HG03565 (cell line): Measurements from ENCODE around the gene CLIP1.

ENCODE experiments used
- ATAC-seq: cut with Tn5 transposase; IDR thresholded peaks from one replicate; pipeline ENCODE4 v1.9.1; 2021; ENCODE audit warnings: mild to moderate bottlenecking, moderate library complexity; ENCODE audit not compliant: unreplicated experiment

CLIP1 gene

DNA sequence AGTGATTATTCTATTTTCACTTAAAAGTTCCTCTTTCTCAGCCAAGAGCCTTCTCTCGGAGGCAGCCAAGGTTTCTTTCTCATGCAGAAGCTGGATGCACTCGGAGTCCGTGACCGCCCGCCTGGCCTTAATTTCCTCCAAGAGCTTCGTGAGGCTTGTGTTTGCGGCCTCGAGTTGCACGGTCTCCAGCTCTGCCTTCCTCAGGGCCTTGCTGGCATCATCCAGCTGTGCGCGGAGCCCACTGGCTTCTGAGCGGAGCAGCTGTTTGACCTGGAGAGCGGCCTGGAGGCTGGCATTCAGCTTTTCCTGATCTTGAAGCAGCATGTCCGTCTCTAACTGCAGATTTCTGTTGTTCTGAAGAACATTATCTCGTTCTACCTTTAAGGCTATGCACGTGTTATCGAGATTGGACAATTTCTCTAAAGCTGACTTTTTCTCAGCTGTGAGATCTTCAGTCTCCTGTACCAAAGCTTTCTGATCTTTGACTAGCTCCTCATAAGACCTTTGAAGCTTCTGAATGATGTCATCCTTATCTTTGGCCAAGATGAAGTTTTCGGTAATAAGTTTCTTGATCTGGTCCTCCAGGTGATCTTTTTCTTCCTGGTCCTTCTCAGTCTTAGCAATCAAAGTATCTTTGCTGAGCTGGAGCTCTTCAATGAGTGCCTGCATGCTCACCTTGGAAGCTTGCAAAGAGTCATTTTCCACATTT, 99.0 kb downstream of the CLIP1 start:
- ATAC-seq = no peak

GRCh38 chr12:122322501-122322900, 100.0 kb downstream of the CLIP1 start:
- ATAC-seq = no peak

DNA sequence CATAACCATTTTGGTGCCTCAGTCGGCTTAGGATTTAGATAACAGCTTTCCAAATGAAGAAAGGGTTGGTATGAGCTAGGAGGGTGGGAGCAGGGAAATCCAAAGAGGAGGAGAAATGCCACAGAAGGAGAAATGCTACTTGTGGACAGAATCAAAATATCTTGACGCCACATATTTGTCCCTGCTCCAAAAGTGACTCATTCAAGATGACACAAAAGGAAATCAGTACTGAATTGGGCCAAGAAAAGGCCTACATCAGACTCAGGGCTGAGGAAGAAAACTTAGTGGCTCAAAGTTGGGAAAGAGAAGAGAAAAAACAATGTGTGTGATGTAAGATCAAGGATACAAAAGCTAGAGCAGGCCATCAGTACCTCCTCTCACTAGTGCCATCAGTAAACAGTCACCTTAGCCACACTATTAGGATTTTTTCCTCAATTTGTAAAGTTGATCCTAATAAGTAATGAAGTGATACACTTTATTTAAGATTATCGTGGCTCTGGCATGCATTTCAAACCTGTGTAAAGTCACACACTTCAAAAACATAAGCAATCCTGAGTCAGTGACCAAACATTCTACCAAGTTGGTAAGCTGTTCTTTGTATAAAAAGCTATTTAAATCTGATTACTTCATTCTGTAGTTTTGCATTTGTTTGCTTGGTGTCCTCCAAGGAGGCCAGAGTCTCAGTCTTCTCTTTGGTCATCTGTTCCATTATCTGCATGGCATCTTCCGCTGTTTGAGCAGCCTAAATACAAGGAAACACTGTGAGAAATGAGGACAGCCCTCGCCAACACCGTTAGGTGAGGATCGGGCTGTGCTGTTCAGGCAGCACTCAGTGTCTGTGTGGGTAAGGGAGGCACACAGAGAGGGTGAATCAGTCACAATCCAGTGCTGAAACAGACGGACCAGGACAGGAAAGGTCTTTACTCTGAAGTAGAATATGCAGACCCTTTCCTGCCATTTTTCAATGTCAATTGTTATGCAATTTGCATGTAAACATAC, 103.6 kb downstream of the CLIP1 start:
- no peak for ATAC-seq

GRCh38 chr12:122312926-122313325, 109.5 kb downstream of the CLIP1 start:
- ATAC-seq = no peak

DNA sequence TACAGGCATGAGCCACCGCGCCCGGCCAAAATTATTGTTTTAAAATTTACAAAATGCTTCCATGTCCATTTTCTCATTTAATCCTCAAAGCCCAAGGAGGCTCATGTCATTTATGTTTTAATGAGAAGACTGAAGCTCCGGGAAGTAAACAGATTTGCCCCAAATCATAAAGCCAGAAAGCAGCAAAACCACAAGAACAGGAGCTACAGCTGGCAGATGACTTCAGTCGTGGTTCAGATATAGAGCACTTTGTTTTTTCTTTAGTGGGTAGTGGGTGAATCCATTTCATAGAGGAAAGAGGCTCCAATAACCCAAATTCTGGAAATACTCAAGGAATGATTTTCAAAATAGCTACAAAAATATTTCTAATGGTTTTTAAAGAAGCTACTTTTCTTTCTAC, 110.8 kb downstream of the CLIP1 start:
- no peak for ATAC-seq

- ATAC-seq = no peak
Measured at GRCh38 chr12:122310626-122311333, 111.7 kb downstream of the CLIP1 start.

- ATAC-seq = no peak
Measured at GRCh38 chr12:122309564-122310121, 112.8 kb downstream of the CLIP1 start.

GRCh38 chr12:122308811-122309210, 113.7 kb downstream of the CLIP1 start:
- ATAC-seq = no peak

DNA sequence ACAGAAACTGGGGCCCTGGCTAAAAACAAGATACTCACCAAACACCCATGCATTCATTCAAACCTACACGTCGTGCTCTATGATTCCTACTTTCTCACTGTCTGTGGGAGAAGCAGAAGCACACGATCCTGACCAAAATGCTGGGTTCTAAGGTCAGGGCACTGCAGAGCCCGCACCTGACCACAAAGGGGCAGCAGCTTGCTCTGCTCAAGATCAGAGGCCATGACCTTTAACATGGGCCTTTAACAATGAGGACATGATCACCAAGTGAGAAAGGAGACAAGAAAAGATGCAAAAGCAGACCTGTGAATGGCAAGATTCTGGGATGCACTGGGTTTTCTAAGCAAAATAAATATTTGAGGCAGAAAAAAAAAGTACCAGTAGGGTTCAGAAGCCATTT, 116.1 kb downstream of the CLIP1 start:
- ATAC-seq = no peak

GRCh38 chr12:122304924-122305323, 117.5 kb downstream of the CLIP1 start:
- no peak for ATAC-seq

- ATAC-seq = no peak
Measured at GRCh38 chr12:122303068-122303467, 119.4 kb downstream of the CLIP1 start.

DNA sequence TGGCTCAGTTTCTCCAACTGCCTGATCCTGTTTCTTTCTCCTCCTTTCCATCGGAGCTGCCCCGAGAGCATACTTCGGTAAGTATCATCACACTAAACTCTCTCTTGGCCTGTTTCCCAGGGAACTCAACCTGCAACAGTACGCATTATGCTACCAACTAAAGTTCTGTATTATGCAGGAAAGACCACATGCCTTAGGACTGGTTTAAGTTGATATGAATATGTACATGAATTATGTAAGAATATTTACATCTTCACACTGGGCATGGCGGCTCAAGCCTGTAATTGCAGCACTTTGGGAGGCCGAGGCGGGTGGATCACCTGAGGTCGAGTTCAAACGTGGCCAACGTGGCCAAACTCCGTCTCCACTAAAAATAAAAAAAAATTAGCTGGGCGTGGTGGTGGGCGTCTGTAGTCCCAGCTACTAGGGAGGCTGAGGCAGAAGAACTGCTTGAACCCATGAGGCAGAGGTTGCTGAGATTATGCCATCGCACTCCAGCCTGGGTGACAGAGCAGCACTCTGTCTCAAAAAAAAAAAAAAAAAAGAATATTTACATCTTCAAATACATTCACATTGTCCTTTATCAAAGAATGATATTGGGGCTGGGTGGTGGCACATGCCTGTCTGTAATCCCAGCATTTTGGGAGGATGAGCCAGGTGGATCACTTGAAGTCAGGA, 124.3 kb downstream of the CLIP1 start:
- ATAC-seq = no peak

DNA sequence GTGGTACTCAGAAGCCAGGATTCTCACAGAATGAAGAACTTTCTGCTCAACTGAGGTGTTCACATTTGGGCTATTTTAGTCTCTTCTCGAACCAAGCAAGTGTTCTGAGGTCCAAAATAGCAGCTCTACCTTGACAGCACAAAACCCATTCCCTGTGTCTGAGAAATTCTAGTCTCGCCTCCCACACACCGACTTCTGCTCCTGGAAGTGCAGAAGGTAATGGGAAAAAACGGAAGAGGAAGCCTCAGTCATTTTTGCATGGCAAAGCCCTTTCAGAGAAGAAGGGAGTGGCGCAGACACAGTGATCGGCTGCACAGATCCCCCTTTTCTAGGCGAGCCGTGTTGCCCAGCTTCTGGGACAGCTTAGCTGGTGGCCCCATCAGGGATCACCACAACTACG, 125.0 kb downstream of the CLIP1 start:
- no peak for ATAC-seq

DNA sequence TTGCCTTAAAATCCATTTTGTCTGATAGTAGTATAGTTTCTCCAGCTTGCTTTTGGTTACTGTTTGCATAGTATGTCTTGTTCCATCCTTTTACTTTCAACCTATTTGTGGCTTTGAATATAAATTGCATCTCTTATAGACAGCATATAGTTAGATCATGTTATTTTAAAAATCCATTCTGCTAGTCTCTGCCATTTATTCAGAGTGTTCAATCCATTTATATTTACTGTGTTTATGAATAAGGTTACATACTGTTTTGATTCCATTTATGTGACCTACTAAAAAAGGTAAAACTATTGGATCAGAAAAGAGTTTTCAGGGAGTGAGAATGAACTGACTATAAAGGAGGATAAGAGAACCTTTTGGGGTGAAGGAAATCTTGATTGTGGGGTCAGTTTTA, 126.6 kb downstream of the CLIP1 start:
- ATAC-seq = no peak

GRCh38 chr12:122293081-122293480, 129.4 kb downstream of the CLIP1 start:
- no peak for ATAC-seq

DNA sequence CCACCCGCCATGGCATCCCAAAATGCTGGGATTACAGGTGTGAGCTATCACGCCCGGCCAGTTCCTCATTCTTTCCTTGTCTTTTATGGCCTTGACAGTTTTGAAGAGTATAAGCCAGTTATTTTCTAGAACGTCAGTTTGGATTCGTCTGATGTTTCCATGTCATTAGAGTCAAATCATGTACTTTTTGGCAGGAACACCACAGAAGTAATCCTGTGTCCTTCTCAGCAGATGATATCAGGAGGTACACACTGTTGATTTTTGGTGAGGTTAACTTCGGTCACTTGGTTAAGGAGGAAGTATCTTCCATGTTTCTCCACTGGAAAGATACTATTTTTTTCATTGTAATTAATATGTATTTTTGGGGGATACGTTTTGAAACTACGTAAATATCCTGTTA, 131.0 kb downstream of the CLIP1 start:
- ATAC-seq = no peak

DNA sequence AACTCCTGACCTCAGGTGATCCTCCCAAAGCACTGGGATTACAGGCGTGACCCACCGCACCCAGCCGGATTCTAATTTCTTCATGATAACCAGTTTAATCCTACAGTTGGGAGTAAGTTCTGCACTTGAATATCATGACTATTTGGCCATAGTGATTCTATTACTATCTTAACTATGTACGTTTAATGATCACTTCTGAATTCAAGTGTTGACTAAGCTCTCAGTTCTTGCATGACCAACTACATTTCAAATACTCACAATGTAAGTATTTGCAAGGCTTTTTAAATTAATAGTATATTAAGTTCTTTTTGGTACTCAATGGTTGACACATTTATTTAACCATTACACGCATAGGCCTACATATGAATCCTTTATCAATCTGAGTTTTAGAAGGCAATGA, 138.8 kb downstream of the CLIP1 start:
- ATAC-seq = no peak

DNA sequence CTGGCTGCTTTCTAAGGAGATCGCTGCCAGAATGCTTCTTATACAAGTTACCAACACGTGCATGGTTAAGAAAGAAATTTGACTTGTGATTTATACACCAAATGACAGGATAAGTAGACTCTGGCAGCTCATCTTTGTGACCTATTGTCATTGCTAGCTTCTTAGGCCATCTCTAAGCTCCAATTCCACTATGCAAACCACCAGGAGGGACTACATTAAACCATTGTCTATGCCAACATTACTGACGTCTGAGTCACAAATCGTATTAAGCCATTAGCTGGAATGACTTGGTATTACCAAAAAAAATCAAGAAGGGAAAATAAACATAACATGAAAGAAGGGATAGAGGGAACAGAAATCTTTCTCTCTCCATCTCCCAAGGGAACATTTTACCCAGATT, 140.4 kb downstream of the CLIP1 start:
- ATAC-seq = no peak

DNA sequence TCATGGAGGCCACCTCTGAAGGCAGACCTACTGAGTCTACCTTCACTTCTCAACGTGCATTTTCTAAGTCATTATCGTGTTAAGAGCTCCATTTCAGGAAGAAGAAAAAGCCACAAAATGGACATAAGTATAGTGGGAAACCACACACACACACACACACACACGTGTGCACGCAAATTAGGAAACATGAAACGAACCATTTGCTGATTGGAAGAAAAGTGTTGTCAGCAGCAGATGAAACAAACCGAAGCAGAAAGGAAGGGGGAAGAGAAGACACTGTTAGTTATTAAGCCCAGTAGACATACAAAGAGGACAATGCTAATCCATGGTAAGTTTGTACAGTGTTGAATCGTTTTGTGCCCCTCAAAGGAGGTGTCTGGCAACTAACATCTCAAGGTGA, 146.2 kb downstream of the CLIP1 start:
- no peak for ATAC-seq

DNA sequence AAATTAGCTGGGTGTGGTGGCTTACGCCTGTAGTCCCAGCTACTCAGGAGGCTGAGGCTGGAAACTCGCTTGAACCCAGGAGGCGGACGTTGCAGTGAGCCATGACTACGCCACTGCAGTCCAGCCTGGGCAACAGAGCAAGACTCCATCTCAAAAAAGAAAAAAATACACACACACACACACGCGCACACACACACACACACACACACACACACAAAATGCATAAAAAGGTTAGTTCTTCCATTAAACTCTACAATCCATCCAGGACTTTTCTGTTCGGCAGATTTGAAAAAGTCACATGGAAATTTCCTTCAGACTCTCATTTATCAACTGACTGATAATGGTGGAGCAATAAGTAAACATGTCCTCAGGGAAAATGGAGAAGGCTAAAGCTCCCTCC, 147.0 kb downstream of the CLIP1 start:
- no peak for ATAC-seq
